ENCODE measurements around the gene CDHR3.

GRCh38 chr7:106060394-106060920 is 97.4 kb downstream of the CDHR3 start:
- no peak for TF ChIP-seq CTCF (conservative IDR thresholded peaks at IDR 0.05 in 1 of 2, IDR thresholded peaks at IDR 0.05 in 1 of 2; ENCODE audit: low read depth in 1 of 2, low read length in 2 of 2)
- no peak for TF ChIP-seq EZH2 (IDR thresholded peaks at IDR 0.05; ENCODE audit: low read length, missing control alignments)

All from fibroblast of lung (primary cell).